H1 (cell line): ENCODE results near the gene MICU1. TPM values are rescaled to one million over a fixed set of nuclear protein-coding genes. Genes with fewer than 3 reads are reported as not detected.

Experiments
- CTCF ChIA-PET: fragments of 300-600 bp; sonication (Branson Sonifier 250); formaldehyde crosslinking; loops from one replicate; lab custom pipeline; 2021; ENCODE audit not compliant: partially characterized antibody; lab: Charles Lee
- POLR2A ChIA-PET: fragments of 300-600 bp; sonication (Branson Sonifier 250); formaldehyde crosslinking; loops from one replicate; lab custom pipeline; 2021; ENCODE audit warnings: inconsistent platforms; ENCODE audit not compliant: partially characterized antibody; lab: Charles Lee
- DNase-seq, 2 experiments: peaks; one replicate each; pipeline versions ENCODE4 v3.0.0 to v3.0.0-alpha.2; 2010 to 2022; ENCODE audit warnings: low spot score in 2 of 2, low read depth in 1 of 2, mixed read lengths in 1 of 2
- FAIRE-seq: peaks from 2 replicates; lab custom pipeline; 2011; peaks lifted over from hg19 to GRCh38; lab: Jason Lieb, UNC
- H2AFZ ChIP-seq: 2 replicates; pipeline ENCODE4 v1.8.1; 2012; ENCODE audit warnings: low read length, inconsistent platforms
- H2AK5ac ChIP-seq: 2 replicates; pipeline ENCODE4 v1.6.1; 2013; ENCODE audit warnings: low read depth, low read length
- H2BK120ac ChIP-seq: replicated peaks from 2 replicates; pipeline ENCODE3; 2013; ENCODE audit warnings: low read depth, low read length, inconsistent platforms
- H2BK12ac ChIP-seq: 2 replicates; pipeline ENCODE4 v1.6.1; 2013; ENCODE audit warnings: low read depth, low read length
- H2BK15ac ChIP-seq: 2 replicates; pipeline ENCODE4 v1.6.1; 2013; ENCODE audit warnings: low read length
- H2BK20ac ChIP-seq: 2 replicates; pipeline ENCODE4 v1.6.1; 2013; ENCODE audit warnings: low read length
- H2BK5ac ChIP-seq: 2 replicates; pipeline ENCODE4 v1.6.1; 2013; ENCODE audit warnings: low read depth, low read length
- H3K14ac ChIP-seq: 2 replicates; pipeline ENCODE4 v1.6.1; 2013; ENCODE audit warnings: inconsistent platforms; ENCODE audit not compliant: insufficient read length
- H3K18ac ChIP-seq: 2 replicates; pipeline ENCODE4 v1.6.1; 2013; ENCODE audit warnings: low read length; ENCODE audit errors: extremely low read depth
- H3K23ac ChIP-seq: 2 replicates; pipeline ENCODE4 v1.6.1; 2013; ENCODE audit warnings: inconsistent platforms; ENCODE audit not compliant: insufficient read length
- H3K23me2 ChIP-seq: 2 replicates; pipeline ENCODE4 v1.6.1; 2013; ENCODE audit warnings: low read depth, low read length
- H3K27ac ChIP-seq: 2 replicates; pipeline ENCODE4 v1.6.1; 2011; ENCODE audit warnings: low read depth, low read length, inconsistent platforms
- H3K27me3 ChIP-seq, 4 experiments: replicated peaks in 1 of 4; 1 replicate in 1 of 4; 2 replicates in 3 of 4; pipeline versions ENCODE4 v1.6.1 to v1.8.1; 2011 to 2013; ENCODE audit warnings: low read length in 3 of 4, mild to moderate bottlenecking in 3 of 4, inconsistent platforms in 2 of 4, mixed read lengths in 2 of 4, moderate library complexity in 1 of 4; ENCODE audit not compliant: control insufficient read depth in 3 of 4, insufficient read depth in 3 of 4; ENCODE audit errors: extremely low read depth in 1 of 4
- H3K36me3 ChIP-seq, 4 experiments: 2 replicates each; pipeline versions ENCODE4 v1.6.1 to v1.8.1; 2011 to 2013; ENCODE audit warnings: mild to moderate bottlenecking in 4 of 4, low read length in 3 of 4, moderate library complexity in 2 of 4, control low read depth in 1 of 4, inconsistent platforms in 1 of 4; ENCODE audit not compliant: insufficient read depth in 4 of 4, control insufficient read depth in 2 of 4
- H3K4ac ChIP-seq: replicated peaks from 2 replicates; pipeline ENCODE3; 2013; ENCODE audit warnings: low read length, low read depth, mixed read lengths, inconsistent platforms; ENCODE audit not compliant: insufficient read length
- H3K4me1 ChIP-seq, 4 experiments: replicated peaks in 1 of 4; 1 replicate in 1 of 4; 2 replicates in 3 of 4; pipeline versions ENCODE4 v1.6.1 to v1.8.1; 2011 to 2013; ENCODE audit warnings: low read length in 3 of 4, inconsistent platforms in 2 of 4, mixed read lengths in 1 of 4; ENCODE audit not compliant: insufficient read depth in 4 of 4, control insufficient read depth in 3 of 4
- H3K4me2 ChIP-seq, 2 experiments: 2 replicates each; pipeline versions ENCODE4 v1.6.1 to v1.8.1; 2011 to 2013; ENCODE audit warnings: low read depth in 2 of 2, low read length in 2 of 2, control low read depth in 1 of 2, inconsistent platforms in 1 of 2, mild to moderate bottlenecking in 1 of 2; ENCODE audit not compliant: insufficient read depth in 1 of 2
- H3K4me3 ChIP-seq, 4 experiments: fragments of 200-600, 300-600 bp in 1 of 4; sonication (generic), shearing (Covaris generic), sonication (Bioruptor Twin) in 1 of 4; 2 replicates each; pipeline versions ENCODE4 v1.5.1 to v1.8.1; 2011 to 2016; ENCODE audit warnings: low read length in 4 of 4, low read depth in 3 of 4, control low read depth in 2 of 4, inconsistent platforms in 2 of 4, mild to moderate bottlenecking in 2 of 4, mixed read lengths in 1 of 4, moderate library complexity in 1 of 4; ENCODE audit not compliant: insufficient read depth in 2 of 4; ENCODE audit errors: extremely low read depth in 1 of 4
- H3K56ac ChIP-seq: replicated peaks from 2 replicates; pipeline ENCODE3; 2013; ENCODE audit warnings: low read depth, mild to moderate bottlenecking, mixed read lengths, low read length, inconsistent platforms; ENCODE audit not compliant: insufficient read length
- H3K79me1 ChIP-seq: 2 replicates; pipeline ENCODE4 v1.6.1; 2013; ENCODE audit warnings: low read depth, low read length, control low read depth
- H3K79me2 ChIP-seq, 2 experiments: 2 replicates each; pipeline versions ENCODE4 v1.6.1 to v1.8.1; 2012 to 2013; ENCODE audit warnings: low read length in 2 of 2, mild to moderate bottlenecking in 2 of 2, inconsistent platforms in 1 of 2; ENCODE audit not compliant: insufficient read depth in 2 of 2, control insufficient read depth in 1 of 2
- H3K9ac ChIP-seq, 4 experiments: replicated peaks in 1 of 4; 1 replicate in 1 of 4; 2 replicates in 3 of 4; pipeline versions ENCODE4 v1.6.1 to v1.8.1; 2011 to 2013; ENCODE audit warnings: low read depth in 3 of 4, low read length in 3 of 4, control low read depth in 2 of 4, mild to moderate bottlenecking in 2 of 4, moderate library complexity in 2 of 4, inconsistent platforms in 1 of 4; ENCODE audit errors: extremely low read depth in 1 of 4
- H3K9me3 ChIP-seq, 2 experiments: 2 replicates each; pipeline versions ENCODE4 v1.6.1 to v1.8.1; 2012 to 2013; ENCODE audit warnings: mild to moderate bottlenecking in 2 of 2, moderate library complexity in 2 of 2, control low read depth in 1 of 2, inconsistent platforms in 1 of 2, low read depth in 1 of 2, low read length in 1 of 2, mixed read lengths in 1 of 2; ENCODE audit not compliant: insufficient read depth in 2 of 2
- H4K20me1 ChIP-seq, 2 experiments: replicated peaks in 1 of 2; 2 replicates each; pipeline versions ENCODE3 to v1.8.1; 2011 to 2013; ENCODE audit warnings: inconsistent platforms in 2 of 2, low read length in 2 of 2, mild to moderate bottlenecking in 1 of 2; ENCODE audit not compliant: insufficient read depth in 2 of 2, control insufficient read depth in 1 of 2
- H4K5ac ChIP-seq: 2 replicates; pipeline ENCODE4 v1.6.1; 2013; ENCODE audit warnings: low read length, low read depth, mixed read lengths, inconsistent platforms; ENCODE audit not compliant: insufficient read length
- H4K8ac ChIP-seq: 2 replicates; pipeline ENCODE4 v1.8.0; 2013; ENCODE audit warnings: mild to moderate bottlenecking, moderate library complexity, low read length, inconsistent platforms; ENCODE audit not compliant: insufficient read depth; ENCODE audit errors: extremely low read depth
- H4K91ac ChIP-seq: replicated peaks from 2 replicates; pipeline ENCODE3; 2013; ENCODE audit warnings: low read length, mixed read lengths, inconsistent platforms; ENCODE audit not compliant: insufficient read length
- CREB1 ChIP-seq: IDR thresholded peaks from 2 replicates; pipeline ENCODE4 v1.6.1; 2012; ENCODE audit warnings: inconsistent platforms
- MAFK ChIP-seq: IDR thresholded peaks from 2 replicates; pipeline ENCODE4 v1.6.1; 2012; ENCODE audit warnings: low read depth, mild to moderate bottlenecking, improper control_type of control experiment, low read length
- WGBS, 2 experiments: shearing (Covaris generic) in 1 of 2; methylation state at CpG; one replicate each; pipeline versions ENCODE4 v1.1.6 to v1.1.7; 2013 to 2015; ENCODE audit warnings: low lambda C conversion rate in 2 of 2, mixed read lengths in 2 of 2, inconsistent platforms in 1 of 2, low coverage in 1 of 2, missing lambda C conversion rate in 1 of 2; ENCODE audit not compliant: insufficient replicate concordance in 2 of 2, insufficient coverage in 1 of 2, insufficient read length in 1 of 2; ENCODE audit errors: extremely low coverage in 1 of 2, missing lambda C conversion rate in 1 of 2; 5-methylcytosine and 5-hydroxymethylcytosine counted together
- polyA plus RNA-seq, 7 experiments: library from polyadenylated mRNA; depleted of rRNA in 3 of 7; stranded (reverse) in 5 of 7; unstranded in 2 of 7; fragments of >200 nt in 5 of 7; fragments of 200-250 nt in 2 of 7; gene quantifications; 1 replicate in 5 of 7; 2 replicates in 1 of 7; 4 replicates in 1 of 7; pipeline versions ENCODE4 v1.2.1 to v1.2.3, GENCODE V29; 2011 to 2013; ENCODE audit warnings: missing spikeins in 2 of 7, mixed read lengths in 2 of 7
- total RNA-seq: library from RNA; stranded (reverse); fragmentation: NEBNext Ultra II Directional; extraction: Animal tissue kit (Norgen Biotek cat#: 25700); gene quantifications from 2 replicates; pipeline ENCODE4 v1.2.1, GENCODE V29; 2021

Gene MICU1
- total and polyA plus RNA-seq, 2 of the 8 experiments (the other 6 are each of a cell fraction or from before 2014, with no cell fraction given): 18.0 to 36.7 TPM

GRCh38 chr10:72540193-72540807, 85.6 kb downstream of the MICU1 start:
- no peak for DNase-seq
- Histone ChIP-seq H3K4ac (no peak overlapping the region), H3K4me1 (no peaks in the 10 kb centered on the region; a peak in 1 of 7 replicates), H3K4me3 (no peak overlapping the region), H3K36me3 (peaks cover 0 to 17% (median 5%) of the 10 kb centered on the region in 4 experiments; a peak in 5 of 8 replicates), H4K8ac (no peak overlapping the region), H3K79me1 (no peaks in the 10 kb centered on the region), H3K4me2 (no peak overlapping the region), H2AFZ (no peak overlapping the region), H3K18ac (no peak overlapping the region), H2BK20ac (no peak overlapping the region), H3K9me3 (peaks cover 12 to 15% of the 10 kb centered on the region in 2 experiments), H4K5ac (no peak overlapping the region), H4K20me1 (no peaks in the 10 kb centered on the region), H3K9ac (no peak overlapping the region), H2BK120ac (no peak overlapping the region), H3K27me3 (no peaks in the 10 kb centered on the region), H3K56ac (no peak overlapping the region), H3K23ac (no peak overlapping the region), H2BK15ac (no peak overlapping the region), H3K27ac (no peak overlapping the region), H3K14ac (no peak overlapping the region), H2BK12ac (no peak overlapping the region), H4K91ac (no peak overlapping the region), H2BK5ac (no peak overlapping the region), H2AK5ac (no peak overlapping the region), H3K23me2 (no peaks in the 10 kb centered on the region), H3K79me2 (no peaks in the 10 kb centered on the region)
- WGBS, 2 experiments: 95% methylated on average over 1 of the region's 2 CpGs; no CpG with 5 or more reads in 1 of the 2 experiments
- ChIA-PET CTCF (interaction anchor here (0.7 kb wide), 1 partner anchor 464 kb away, joined by 6 read pairs; no protein-coding TSS in a partner anchor), POLR2A (no interaction called here)
- FAIRE-seq: no peak
- TF ChIP-seq MAFK (no peak), CREB1 (no peak)
